K562 (cell line): Measurements from ENCODE around the gene MAGEB16.

Source experiments
- CEBPB ChIP-seq: fragments of 450-650 bp; IDR thresholded peaks from 2 replicates; pipeline ENCODE4 v1.6.1; 2016; ENCODE audit warnings: missing genetic modification characterization, missing compliant biosample characterization
- CHD1 ChIP-seq: fragments of 200-600 bp; sonication (generic); IDR thresholded peaks from one replicate; pipeline ENCODE4 v1.6.1; 2012; ENCODE audit warnings: mild to moderate bottlenecking, moderate library complexity, low read length, inconsistent platforms
- ELF4 ChIP-seq: fragments of 450-650 bp; formaldehyde crosslinking; IDR thresholded peaks from 2 replicates; pipeline ENCODE4 v1.4.0; 2022; ENCODE audit warnings: missing genetic modification characterization
- MTA1 ChIP-seq: fragments of 450-650 bp; IDR thresholded peaks from 2 replicates; pipeline ENCODE4 v1.6.1; 2017; ENCODE audit warnings: borderline replicate concordance
- NCOA6 ChIP-seq: fragments of 450-650 bp; IDR thresholded peaks from 2 replicates; pipeline ENCODE4 v1.6.1; 2017; ENCODE audit warnings: mild to moderate bottlenecking
- RFX5 ChIP-seq: IDR thresholded peaks from 2 replicates; pipeline ENCODE4 v1.6.1; 2011; ENCODE audit warnings: low read depth, mild to moderate bottlenecking, improper control_type of control experiment, low read length
- SMC3 ChIP-seq: conservative IDR thresholded peaks from 2 replicates; pipeline ENCODE4 v1.6.1; 2011; ENCODE audit warnings: low read depth, low read length, improper control_type of control experiment; ENCODE audit not compliant: insufficient read depth
- SRF ChIP-seq, 2 experiments: fragments of 250-450, 450-650 bp in 1 of 2; sonication (Bioruptor Pico) in 1 of 2; sonication (generic) in 1 of 2; formaldehyde crosslinking; IDR thresholded peaks; 2 replicates each; pipeline versions ENCODE4 v1.5.0 to v1.5.1; 2020 to 2022; ENCODE audit warnings: mild to moderate bottlenecking in 1 of 2, missing genetic modification reagents in 1 of 2
- ZBTB7A ChIP-seq: IDR thresholded peaks from 2 replicates; pipeline ENCODE4 v1.6.1; 2011; ENCODE audit warnings: low read depth, mild to moderate bottlenecking, low read length, moderate library complexity, borderline replicate concordance; ENCODE audit not compliant: control insufficient read depth
- ZKSCAN1 ChIP-seq: fragments of 150-350 bp; IDR thresholded peaks from 2 replicates; pipeline ENCODE4 v1.6.1; 2016; ENCODE audit warnings: low read depth, low read length
- TF ChIP-seq, protein P1 (sequence below), 3 experiments: IDR thresholded peaks in 2 of 3; conservative IDR thresholded peaks in 1 of 3; 2 replicates each; pipeline ENCODE4 v1.5.1; 2011 to 2012; ENCODE audit warnings: low read length in 3 of 3, mild to moderate bottlenecking in 3 of 3, control low read depth in 2 of 3, improper control_type of control experiment in 1 of 3, inconsistent platforms in 1 of 3, low read depth in 1 of 3, mixed read lengths in 1 of 3, moderate library complexity in 1 of 3; ENCODE audit not compliant: insufficient read depth in 2 of 3
- TF ChIP-seq, protein P2 (sequence below): fragments of 250-450 bp; sonication (Bioruptor Pico); IDR thresholded peaks from 2 replicates; pipeline ENCODE4 v1.4.0; 2020; ENCODE audit warnings: mild to moderate bottlenecking
- TF ChIP-seq, protein P3 (sequence below): fragments of 450-650 bp; IDR thresholded peaks from 2 replicates; pipeline ENCODE4 v1.7.0; 2016; ENCODE audit warnings: borderline replicate concordance

DNA sequence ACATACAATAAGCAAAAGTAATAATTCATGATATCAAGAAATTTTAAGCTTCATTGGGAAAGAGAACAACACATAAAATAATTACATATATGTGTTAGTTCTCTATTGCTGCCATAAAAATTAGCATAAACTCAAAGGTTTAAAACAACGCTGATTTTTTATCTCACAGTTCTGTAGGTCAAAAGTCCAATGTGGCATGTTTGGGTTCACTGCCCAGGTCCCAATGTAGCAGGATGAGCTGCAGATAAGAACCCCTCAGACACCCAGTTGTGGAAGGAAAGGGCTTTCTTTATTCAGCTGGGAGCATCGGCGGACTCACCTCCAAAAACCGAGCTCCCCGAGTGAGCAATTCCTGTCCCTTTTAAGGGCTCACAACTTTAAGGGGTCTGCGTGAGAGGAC, 13.1 kb upstream of the MAGEB16 start:
- TF ChIP-seq, protein P1, sequence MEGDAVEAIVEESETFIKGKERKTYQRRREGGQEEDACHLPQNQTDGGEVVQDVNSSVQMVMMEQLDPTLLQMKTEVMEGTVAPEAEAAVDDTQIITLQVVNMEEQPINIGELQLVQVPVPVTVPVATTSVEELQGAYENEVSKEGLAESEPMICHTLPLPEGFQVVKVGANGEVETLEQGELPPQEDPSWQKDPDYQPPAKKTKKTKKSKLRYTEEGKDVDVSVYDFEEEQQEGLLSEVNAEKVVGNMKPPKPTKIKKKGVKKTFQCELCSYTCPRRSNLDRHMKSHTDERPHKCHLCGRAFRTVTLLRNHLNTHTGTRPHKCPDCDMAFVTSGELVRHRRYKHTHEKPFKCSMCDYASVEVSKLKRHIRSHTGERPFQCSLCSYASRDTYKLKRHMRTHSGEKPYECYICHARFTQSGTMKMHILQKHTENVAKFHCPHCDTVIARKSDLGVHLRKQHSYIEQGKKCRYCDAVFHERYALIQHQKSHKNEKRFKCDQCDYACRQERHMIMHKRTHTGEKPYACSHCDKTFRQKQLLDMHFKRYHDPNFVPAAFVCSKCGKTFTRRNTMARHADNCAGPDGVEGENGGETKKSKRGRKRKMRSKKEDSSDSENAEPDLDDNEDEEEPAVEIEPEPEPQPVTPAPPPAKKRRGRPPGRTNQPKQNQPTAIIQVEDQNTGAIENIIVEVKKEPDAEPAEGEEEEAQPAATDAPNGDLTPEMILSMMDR (IDR thresholded peaks at IDR 0.05 in 2 of 3, conservative IDR thresholded peaks at IDR 0.05 in 1 of 3; ENCODE audit: insufficient read depth in 2 of 3, low read depth in 1 of 3, low read length in 3 of 3): no peak
- TF ChIP-seq, protein P2, sequence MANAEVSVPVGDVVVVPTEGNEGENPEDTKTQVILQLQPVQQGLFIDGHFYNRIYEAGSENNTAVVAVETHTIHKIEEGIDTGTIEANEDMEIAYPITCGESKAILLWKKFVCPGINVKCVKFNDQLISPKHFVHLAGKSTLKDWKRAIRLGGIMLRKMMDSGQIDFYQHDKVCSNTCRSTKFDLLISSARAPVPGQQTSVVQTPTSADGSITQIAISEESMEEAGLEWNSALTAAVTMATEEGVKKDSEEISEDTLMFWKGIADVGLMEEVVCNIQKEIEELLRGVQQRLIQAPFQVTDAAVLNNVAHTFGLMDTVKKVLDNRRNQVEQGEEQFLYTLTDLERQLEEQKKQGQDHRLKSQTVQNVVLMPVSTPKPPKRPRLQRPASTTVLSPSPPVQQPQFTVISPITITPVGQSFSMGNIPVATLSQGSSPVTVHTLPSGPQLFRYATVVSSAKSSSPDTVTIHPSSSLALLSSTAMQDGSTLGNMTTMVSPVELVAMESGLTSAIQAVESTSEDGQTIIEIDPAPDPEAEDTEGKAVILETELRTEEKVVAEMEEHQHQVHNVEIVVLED (CRISPR knock-in tag): no peak
- TF ChIP-seq CEBPB (tag): no peak
- no peak for TF ChIP-seq NCOA6
- no peak for TF ChIP-seq SMC3
- no peak for TF ChIP-seq RFX5
- no peak for TF ChIP-seq SRF (CRISPR knock-in tag; IDR thresholded peaks at IDR 0.05)
- TF ChIP-seq MTA1: no peak
- no peak for TF ChIP-seq CHD1
- TF ChIP-seq ZBTB7A: no peak
- TF ChIP-seq ZKSCAN1: no peak
- no peak for TF ChIP-seq ELF4
- TF ChIP-seq, protein P3, sequence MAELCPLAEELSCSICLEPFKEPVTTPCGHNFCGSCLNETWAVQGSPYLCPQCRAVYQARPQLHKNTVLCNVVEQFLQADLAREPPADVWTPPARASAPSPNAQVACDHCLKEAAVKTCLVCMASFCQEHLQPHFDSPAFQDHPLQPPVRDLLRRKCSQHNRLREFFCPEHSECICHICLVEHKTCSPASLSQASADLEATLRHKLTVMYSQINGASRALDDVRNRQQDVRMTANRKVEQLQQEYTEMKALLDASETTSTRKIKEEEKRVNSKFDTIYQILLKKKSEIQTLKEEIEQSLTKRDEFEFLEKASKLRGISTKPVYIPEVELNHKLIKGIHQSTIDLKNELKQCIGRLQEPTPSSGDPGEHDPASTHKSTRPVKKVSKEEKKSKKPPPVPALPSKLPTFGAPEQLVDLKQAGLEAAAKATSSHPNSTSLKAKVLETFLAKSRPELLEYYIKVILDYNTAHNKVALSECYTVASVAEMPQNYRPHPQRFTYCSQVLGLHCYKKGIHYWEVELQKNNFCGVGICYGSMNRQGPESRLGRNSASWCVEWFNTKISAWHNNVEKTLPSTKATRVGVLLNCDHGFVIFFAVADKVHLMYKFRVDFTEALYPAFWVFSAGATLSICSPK: no peak
